C4-2B (cell line): ENCODE measurements around the gene SH2D3C.

Experiments
- ZFX ChIP-seq: fragments of 450-650 bp; IDR thresholded peaks from 2 replicates; pipeline ENCODE4 v1.6.1; 2017
- TF ChIP-seq, protein P1 (sequence below): fragments of 450-650 bp; conservative IDR thresholded peaks from 2 replicates; pipeline ENCODE4 v1.5.1; 2017; ENCODE audit warnings: mild to moderate bottlenecking

DNA sequence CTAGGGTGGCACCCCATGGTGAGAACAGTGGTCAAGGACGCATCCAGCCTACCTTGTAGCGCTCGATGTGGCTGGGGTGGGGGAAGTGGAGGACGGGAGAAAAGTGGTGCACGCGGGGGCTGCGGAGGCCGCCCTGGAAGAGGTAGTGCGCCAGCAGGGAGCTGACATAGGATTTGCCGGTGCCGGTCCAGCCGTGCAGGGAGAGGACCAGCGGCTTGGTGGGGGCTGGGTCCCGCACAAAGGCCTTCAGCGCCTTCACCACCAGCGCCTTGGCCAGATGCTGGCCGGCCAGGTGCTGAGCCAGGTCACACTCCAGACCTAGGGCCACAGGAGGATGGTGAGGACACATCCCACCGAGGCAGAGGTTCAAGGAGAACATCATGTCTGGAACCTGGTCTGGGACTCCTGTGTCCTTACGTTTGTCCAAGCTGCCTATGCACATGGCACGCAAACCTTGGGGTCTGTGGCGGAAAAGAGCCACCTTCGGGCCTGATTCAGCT lies 44.2 kb downstream of the SH2D3C start:
- TF ChIP-seq, protein P1, sequence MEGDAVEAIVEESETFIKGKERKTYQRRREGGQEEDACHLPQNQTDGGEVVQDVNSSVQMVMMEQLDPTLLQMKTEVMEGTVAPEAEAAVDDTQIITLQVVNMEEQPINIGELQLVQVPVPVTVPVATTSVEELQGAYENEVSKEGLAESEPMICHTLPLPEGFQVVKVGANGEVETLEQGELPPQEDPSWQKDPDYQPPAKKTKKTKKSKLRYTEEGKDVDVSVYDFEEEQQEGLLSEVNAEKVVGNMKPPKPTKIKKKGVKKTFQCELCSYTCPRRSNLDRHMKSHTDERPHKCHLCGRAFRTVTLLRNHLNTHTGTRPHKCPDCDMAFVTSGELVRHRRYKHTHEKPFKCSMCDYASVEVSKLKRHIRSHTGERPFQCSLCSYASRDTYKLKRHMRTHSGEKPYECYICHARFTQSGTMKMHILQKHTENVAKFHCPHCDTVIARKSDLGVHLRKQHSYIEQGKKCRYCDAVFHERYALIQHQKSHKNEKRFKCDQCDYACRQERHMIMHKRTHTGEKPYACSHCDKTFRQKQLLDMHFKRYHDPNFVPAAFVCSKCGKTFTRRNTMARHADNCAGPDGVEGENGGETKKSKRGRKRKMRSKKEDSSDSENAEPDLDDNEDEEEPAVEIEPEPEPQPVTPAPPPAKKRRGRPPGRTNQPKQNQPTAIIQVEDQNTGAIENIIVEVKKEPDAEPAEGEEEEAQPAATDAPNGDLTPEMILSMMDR: no peak
- no peak for TF ChIP-seq ZFX
